ENCODE data around the gene KCNJ18.
"Not testable (repeated sequence)": the region's sequence is repeated elsewhere in the genome, so short reads cannot be mapped to it uniquely, and the experiment has no call there.

KCNJ18 gene

GRCh38 chr17:21691883-21692703, at the start of gene KCNJ18:
TSS of gene KCNJ18 (plus strand) at chr17:21692523. CDS start at chr17:21702787, 10,264 bp downstream.
- not testable (repeated sequence) for DNase-seq

GRCh38 chr17:21648125-21648524, 44.2 kb upstream of the KCNJ18 start:
- DNase-seq = not testable (repeated sequence)

GRCh38 chr17:21650043-21650442, 42.3 kb upstream of the KCNJ18 start:
- DNase-seq = not testable (repeated sequence)

DNA sequence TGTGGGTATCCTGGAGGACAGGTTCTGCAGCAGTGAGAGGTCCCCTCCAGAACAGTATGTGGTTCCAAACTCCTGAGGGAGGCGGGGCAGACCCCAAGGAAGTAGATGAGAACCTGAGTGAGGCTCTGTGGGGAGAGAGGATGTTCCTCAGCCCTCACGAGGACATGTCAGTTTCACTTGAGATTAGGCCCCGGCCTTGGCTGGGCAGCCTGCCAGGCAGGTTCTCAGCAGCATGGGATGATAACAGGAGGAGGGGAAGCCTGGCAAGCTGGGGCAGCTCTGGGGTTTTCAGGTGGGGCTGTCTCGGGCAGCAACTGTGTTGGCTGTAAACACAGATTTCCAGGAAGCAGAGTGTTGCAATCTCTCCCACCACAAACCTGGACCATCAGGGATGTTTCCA, 40.3 kb upstream of the KCNJ18 start:
- DNase-seq = not testable (repeated sequence)

DNA sequence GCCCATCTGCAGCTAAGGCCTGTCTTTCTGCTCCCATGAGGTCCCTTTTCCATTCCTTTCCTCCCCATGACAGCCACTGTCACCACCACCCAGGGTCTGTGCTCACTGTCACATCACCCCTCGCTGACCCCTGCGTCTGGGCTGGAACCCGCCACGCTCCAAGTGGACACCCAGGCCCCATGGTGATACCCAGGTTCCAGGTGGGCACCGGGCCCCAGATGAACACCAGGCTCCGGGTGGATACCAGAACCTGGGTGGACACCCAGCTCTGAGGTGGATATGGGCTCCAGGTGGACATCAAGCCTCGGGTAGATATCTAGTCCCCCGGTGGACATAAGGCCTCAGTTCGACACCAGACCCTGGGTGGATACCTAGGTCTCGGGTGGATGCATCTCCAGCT, 39.1 kb upstream of the KCNJ18 start:
- not testable (repeated sequence) for DNase-seq

GRCh38 chr17:21656518-21657309, 35.6 kb upstream of the KCNJ18 start:
- DNase-seq = not testable (repeated sequence)

DNA sequence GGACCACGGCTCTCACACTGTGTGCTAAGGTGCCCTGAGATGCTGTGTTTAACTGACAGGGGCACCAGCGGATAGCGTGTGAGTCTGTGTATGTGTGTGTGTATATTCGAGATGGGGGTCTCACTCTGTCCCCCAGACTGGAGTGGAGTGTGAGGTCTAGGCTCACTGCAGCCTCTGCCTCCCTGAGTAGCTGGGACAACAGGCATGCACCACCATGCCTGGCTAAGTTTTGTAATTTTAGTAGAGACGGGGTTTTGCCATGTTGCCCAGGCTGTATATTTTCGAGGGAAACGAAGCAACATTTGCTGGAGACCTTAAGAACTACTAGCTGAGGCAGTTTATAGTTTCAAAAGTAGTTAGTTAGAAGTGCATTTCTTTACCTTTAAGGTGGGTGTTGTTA, 32.7 kb upstream of the KCNJ18 start:
- DNase-seq = not testable (repeated sequence)

DNA sequence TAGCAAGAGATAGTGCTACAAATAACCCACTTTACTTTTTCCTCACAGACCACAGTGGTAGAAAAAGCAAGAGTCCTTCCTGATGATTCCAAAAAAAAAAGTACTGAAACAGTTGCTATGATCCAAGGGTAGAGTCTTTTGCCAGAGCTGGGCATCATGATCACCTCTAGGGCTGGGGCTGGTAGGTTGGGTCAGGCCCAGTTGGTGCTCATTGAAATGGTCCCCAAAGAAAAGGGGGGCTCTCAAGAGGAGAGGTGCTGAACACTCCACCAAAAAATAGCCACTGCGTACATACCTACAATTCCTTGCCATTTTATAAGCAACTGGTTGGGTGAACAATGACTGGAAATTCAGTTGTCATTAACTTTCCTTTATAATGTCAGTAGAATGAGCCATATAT, 30.9 kb upstream of the KCNJ18 start:
- not testable (repeated sequence) for DNase-seq

DNA sequence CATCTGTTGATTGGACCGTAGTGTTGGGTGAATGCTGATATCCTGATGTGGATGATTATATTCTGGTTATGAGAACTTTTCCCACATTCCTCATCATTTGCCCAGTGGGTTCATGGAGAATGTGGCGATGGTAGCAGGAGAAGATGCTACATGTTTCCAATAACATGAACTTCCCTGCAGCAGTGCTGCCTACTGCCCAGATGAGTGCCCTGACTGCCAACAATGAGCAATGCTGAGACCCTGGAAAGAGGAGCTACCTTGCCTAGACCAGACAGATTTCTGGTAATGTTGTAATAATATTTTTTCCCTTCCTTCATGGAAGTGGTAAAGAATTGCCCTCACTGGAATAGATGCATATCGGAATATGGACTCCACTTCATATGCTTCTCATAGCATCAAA, 29.2 kb upstream of the KCNJ18 start:
- DNase-seq = not testable (repeated sequence)

DNA sequence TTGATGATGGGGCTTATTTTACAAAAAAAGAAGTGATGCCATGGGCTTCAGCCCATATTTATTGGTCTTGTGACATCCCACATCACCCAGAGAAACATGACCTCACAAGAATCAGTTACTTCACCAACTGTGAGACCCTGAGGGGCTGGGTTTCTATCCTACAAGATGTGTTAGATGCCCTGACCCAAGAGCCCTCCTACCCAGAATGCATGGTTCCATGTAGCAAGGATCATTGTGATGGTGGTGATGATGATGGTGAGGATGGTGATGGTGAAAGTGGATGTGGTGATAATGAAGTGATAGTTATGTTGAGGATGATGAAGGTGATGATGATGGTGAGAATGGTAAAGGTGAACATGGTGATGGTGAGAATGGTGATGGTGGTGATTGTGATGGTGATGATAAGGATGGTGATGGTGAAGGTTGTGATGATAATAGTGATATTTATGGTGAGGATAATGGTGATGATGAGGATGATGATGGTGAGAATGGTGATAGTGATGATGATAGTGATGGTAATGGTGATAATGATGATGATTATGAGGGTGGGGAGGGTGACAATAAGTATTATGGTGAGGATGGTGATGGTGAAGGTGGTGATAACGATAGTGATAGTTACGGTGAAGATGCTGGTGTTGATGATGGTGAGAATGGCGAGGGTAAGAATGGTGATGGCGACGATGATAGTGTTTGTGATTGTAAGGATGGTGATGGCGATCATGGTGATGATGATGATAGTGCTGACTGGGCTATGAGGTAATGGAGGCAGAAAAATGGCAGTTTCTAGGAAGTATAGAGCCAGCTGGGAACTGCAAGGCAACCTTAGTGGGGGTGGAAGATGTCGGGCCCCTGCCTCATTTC, 28.5 kb upstream of the KCNJ18 start:
- DNase-seq = not testable (repeated sequence)

DNA sequence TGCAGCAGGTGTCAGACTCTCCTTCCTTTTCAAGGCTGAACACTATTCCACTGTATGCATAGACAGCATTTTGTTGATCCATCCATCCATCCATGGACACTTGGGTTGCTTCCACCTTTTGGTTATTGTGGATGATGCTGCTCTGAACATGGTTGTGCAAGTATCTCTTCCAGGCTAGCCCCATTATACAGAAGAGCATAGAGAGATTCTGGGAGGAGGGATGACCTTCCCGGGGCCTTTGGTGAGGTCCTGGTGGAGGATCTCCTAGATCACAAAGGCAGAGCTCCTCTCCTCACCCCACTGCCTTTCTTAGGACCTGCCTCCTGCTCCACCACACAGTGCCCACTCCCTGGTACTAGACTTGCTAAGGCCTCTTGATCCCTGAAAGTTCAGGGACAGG, 27.2 kb upstream of the KCNJ18 start:
- not testable (repeated sequence) for DNase-seq

DNA sequence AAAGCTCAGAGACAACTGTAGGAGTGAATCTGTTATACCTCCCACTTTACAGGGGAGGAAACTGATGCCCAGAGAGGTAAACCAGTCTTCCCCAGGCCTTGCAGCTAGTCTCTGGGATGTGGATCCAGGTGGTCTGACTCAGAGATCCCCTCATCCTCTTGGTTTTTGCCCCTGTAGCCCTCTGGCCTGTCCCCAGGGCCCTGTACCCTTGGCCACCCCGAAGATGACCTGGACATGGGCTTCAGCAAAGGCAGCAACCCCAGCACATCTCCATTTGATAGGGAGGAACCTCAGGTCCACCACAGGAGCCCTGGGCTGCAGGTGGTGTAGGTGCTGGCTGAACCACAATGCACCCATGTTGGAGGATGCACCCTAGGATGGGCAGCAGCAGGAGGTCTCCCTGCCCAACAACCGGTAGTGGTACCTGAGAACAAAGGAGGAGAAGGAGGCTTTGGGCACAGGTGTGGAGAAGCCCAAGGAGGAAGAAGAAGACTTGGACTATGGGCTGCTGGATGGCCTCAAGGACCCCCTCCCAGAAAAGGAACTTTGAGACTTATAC, 26.3 kb upstream of the KCNJ18 start:
- not testable (repeated sequence) for DNase-seq

DNA sequence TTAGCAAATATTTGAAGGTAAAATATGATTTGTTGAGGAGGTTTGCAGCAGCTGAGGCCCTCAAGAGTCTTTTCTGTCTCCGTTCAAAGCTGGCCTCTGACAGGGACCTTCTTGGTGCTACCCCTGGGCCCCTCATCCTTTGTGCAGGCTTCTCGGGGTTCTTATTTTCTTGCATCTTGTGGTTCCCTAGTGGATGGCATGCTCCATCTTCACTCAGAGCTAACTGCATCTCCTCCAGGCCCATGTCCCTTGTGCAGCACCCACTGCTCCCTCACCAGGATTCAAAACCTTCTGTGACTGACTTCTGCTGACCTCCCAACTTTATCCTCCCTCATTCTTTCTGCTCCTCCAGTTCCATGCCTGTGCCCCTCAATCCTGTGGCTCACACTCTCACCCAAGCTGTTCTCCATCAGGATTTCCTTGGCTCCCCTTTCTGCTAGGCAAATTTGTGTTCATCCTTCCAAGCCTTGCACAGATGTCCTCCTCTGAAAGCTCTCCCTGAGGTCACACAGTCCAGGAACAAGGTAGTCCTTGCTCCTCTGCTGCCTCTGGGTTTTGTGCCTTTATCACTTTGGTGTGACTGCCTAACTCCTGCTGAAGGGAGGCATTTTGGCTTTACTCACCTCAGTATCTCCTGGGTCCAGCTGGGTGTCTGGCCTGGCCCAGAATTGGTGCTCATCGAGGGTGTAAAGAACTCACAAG, 25.5 kb upstream of the KCNJ18 start:
- DNase-seq = not testable (repeated sequence)

- DNase-seq = not testable (repeated sequence)
Measured at GRCh38 chr17:21667413-21668117, 24.8 kb upstream of the KCNJ18 start.

- not testable (repeated sequence) for DNase-seq
Measured at GRCh38 chr17:21668118-21668488, 24.2 kb upstream of the KCNJ18 start.

DNA sequence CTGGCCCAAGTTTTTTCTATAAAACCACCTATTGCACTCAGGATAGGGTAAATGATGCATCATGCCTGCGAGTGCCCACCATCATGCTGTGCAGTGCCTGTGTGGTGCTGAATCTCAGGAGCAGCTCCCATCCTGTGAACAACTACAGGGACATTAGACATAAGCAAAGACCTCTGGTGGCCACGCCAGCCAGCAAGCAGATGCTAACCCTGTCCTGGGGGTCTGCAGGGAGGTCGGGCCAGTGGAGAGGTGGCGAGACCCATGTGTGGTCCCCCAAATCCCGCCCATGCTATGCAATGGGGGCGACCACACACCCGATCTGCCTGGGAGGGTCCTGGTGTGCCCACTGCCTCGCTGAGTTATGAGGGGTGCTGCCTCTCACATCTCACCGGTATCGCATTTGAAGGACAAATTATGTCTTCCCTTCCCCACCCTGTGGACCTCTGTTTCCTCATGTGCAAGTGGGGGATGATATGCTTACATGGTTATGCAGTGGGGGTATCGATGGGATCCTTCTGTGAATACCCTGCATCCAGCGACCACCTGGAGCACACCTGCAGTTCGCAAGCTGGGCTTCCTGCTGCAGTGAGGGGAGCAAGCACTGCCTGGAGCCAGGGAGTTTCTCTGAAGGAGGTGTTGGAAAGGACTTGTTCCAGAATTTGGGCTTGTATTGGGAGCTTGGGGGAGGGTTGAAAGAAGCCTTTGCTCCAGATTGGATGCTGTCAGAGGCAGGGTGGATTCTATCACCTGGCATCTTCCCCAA, 23.4 kb upstream of the KCNJ18 start:
- not testable (repeated sequence) for DNase-seq

- DNase-seq = not testable (repeated sequence)
Measured at GRCh38 chr17:21669616-21670360, 22.5 kb upstream of the KCNJ18 start.

DNA sequence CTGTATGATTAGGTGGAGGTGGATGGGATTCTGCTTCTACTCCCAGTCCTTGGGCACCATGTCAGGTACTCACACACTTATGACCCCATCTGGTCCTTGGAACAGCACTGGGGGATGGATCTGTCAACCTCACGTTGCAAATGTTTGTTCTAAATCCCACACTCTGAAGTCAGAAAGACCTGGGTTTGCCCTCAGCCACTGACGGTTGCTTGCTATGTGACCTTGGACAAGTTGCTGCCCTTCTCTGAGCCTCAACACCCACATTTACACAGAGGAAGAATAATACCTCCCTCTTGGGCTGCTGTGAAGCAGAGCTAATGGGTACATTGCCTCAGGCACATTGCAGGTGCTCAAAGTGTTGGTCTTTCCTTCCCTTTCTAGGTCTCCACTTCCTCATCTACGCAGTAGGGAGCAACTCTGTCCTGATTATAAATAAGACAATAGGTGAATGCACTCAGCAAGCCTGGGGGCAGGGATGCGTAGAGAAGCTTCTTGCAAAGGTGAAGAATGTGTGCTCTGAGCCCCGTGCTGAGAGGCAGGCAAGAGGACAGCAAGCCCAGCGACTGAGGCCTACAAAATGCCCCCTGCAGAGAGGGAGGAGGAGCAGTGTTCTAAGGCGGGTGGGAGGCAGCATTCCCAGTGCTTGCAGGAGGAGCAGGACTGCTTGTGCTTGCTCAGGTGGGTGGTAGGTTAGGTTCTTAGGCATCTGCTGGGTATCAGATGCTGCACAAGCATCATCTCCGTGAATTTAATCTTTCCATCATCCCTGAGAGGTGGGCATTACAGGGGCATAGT, 21.8 kb upstream of the KCNJ18 start:
- not testable (repeated sequence) for DNase-seq

DNA sequence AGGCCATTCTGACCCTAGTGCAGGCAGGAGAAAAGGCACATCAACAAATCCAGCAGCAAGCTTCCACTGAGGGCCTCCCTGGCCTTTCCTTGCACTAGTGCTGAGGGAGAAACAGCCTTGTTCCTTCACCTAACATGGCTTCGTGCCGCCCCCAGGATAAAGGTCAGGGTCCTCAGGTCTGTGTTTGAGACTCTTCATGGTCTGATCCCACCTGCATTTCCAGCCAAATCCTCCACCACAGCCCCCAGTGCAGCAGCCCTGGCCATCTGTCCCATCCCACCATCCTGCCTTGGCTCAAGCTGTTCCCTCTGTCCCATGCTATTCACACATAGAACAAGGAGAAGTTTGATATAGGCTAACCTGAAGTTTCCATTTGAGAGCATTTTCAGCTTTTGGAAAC, 20.9 kb upstream of the KCNJ18 start:
- DNase-seq = not testable (repeated sequence)

Data from CD4-positive, alpha-beta T cell treated with Interleukin-4 for 4 hours (primary cell).